ENCODE results near the gene OR5K4. TPM values are rescaled to one million over a fixed set of nuclear protein-coding genes. Genes with fewer than 3 reads are reported as not detected.

Gene OR5K4
- total and polyA plus RNA-seq, 9 of the 15 experiments (the other 6 are each of a cell fraction or from before 2014, with no cell fraction given): not detected

DNA sequence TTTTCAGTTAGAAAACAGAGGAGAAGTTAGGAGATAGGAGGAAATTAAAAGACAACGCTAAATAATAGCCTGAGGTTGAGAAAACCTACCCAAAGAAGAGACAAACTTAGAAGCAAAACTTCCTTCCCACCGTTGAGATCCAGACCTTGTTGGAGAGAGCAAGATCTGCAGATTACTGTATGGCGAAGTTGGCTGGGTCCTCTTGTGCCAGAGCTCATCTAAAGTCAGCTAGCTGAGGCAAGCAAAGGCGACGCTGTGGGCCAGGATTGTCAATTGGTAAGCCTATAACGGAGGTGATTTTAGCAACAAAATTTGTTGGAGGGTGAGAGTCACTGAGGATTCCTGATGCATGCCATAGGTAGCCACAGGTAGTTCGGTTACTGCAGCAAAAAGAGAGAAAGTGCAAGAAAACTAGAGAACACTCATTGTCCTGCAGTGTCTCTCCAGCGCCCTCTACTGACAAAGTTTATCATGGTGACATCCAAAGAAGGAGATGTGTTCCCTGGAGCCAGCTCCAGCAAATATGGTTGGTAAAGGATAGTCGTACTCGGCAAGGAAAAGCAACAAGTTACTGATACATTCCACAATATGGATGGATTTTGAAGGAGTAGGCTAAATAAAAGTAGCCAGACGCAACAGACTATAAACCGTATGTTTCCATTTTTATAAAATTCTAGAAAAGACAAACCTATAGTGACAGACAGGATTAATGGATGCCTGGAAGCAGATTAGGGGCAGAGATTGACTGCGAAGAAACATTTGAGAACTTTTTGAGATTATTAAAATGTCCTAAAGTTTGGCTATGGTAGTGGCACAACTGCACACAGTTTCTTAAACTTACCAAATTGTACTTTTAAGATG lies 9.8 kb upstream of the OR5K4 start:
- intact Hi-C loops (cut with micrococcal nuclease): loop anchor here (1.0 to 10.0 kb wide), 2 partner anchors 231 to 305 kb away; no protein-coding TSS in a partner anchor
- Histone ChIP-seq H3K9me1 (ENCODE audit: control insufficient read depth, insufficient read depth, low read length) (no peaks in the 10 kb centered on the region), H3K27ac (ENCODE audit: extremely low read depth, low read depth, low read length) (no peak overlapping the region), H4K20me1 (replicated peaks; ENCODE audit: control insufficient read depth, insufficient read depth, low read length) (no peaks in the 10 kb centered on the region), H3K4me1 (replicated peaks in 1 of 2; ENCODE audit: control insufficient read depth in 2 of 2, insufficient read depth in 2 of 2, low read length in 2 of 2) (no peaks in the 10 kb centered on the region), H3K4me3 (no peak overlapping the region), H3K79me2 (ENCODE audit: control insufficient read depth, insufficient read depth, low read length) (no peaks in the 10 kb centered on the region), H3K27me3 (ENCODE audit: control insufficient read depth in 2 of 2, insufficient read depth in 2 of 2, low read length in 2 of 2) (no peaks in the 10 kb centered on the region), H3K36me3 (ENCODE audit: control insufficient read depth, insufficient read depth, low read length) (no peaks in the 10 kb centered on the region), H3K4me2 (ENCODE audit: insufficient read depth, low read length) (no peak overlapping the region), H2AFZ (ENCODE audit: low read depth, low read length) (no peak overlapping the region), H3K9ac (ENCODE audit: insufficient read depth in 1 of 2, low read depth in 2 of 2, low read length in 2 of 2) (no peak overlapping the region), H3K9me3 (replicated peaks; ENCODE audit: control insufficient read depth, insufficient read depth, low read depth, low read length) (no peaks in the 10 kb centered on the region)
- 1% methylated on average over 13 of the region's 13 CpGs for WGBS (ENCODE audit: insufficient coverage, low coverage, missing lambda C conversion rate)
- POLR2A ChIA-PET: no interaction called here
- CTCF ChIA-PET (ENCODE audit: low intra/inter-chr PET ratio): interaction anchor here (1.2 kb wide), 1 partner anchor 304 kb away, joined by 3 read pairs; no protein-coding TSS in a partner anchor
- ATAC-seq (peak; percentile 74), FAIRE-seq (peak; percentile 75), DNase-seq (ENCODE audit: extremely low read depth in 1 of 4, low spot score in 3 of 4) (peak; percentile 19 to 63 (median 28))
- no TSS peak for BruUV-seq (replicated peaks)
- TF ChIP-seq RAD21 (CRISPR knock-in tag; conservative IDR thresholded peaks at IDR 0.05 in 1 of 2, IDR thresholded peaks at IDR 0.05 in 1 of 2) (peak in 1 of 2 experiments; percentile 40; a peak in 1 of 4 replicates), NCOA6 (IDR thresholded peaks at IDR 0.05) (no peak), SMC3 (conservative IDR thresholded peaks at IDR 0.05; ENCODE audit: insufficient read depth, low read depth, low read length) (0 out of 2 replicates have a peak, but pooled peaks have one; percentile 12)
- TF ChIP-seq, protein P1, sequence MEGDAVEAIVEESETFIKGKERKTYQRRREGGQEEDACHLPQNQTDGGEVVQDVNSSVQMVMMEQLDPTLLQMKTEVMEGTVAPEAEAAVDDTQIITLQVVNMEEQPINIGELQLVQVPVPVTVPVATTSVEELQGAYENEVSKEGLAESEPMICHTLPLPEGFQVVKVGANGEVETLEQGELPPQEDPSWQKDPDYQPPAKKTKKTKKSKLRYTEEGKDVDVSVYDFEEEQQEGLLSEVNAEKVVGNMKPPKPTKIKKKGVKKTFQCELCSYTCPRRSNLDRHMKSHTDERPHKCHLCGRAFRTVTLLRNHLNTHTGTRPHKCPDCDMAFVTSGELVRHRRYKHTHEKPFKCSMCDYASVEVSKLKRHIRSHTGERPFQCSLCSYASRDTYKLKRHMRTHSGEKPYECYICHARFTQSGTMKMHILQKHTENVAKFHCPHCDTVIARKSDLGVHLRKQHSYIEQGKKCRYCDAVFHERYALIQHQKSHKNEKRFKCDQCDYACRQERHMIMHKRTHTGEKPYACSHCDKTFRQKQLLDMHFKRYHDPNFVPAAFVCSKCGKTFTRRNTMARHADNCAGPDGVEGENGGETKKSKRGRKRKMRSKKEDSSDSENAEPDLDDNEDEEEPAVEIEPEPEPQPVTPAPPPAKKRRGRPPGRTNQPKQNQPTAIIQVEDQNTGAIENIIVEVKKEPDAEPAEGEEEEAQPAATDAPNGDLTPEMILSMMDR (IDR thresholded peaks at IDR 0.05 in 2 of 3, conservative IDR thresholded peaks at IDR 0.05 in 1 of 3; ENCODE audit: insufficient read depth in 2 of 3, low read depth in 1 of 3, low read length in 3 of 3): peak; percentile 47 to 66 (median 57); a peak in 5 of 6 replicates
- in situ Hi-C loops (cut with MboI): no loop called here

All from K562 (cell line).